SU-DHL-6 (cell line): Measurements from ENCODE around the gene CHRD.

Experiments used
- H2AFZ ChIP-seq: fragments of 200-600 bp; sonication (generic); 2 replicates; pipeline ENCODE4 v1.6.1; 2014; ENCODE audit warnings: low read depth, mild to moderate bottlenecking, moderate library complexity, mixed read lengths, antibody characterized with exemption, low read length; ENCODE audit not compliant: severe bottlenecking
- H3F3A ChIP-seq: fragments of 200-600 bp; shearing (Covaris generic); 2 replicates; pipeline ENCODE4 v1.6.0; 2016; ENCODE audit warnings: antibody characterized with exemption, mild to moderate bottlenecking; ENCODE audit not compliant: insufficient read depth
- H3K27ac ChIP-seq: fragments of 200-600 bp; sonication (generic); 2 replicates; pipeline ENCODE4 v1.5.1; 2016; ENCODE audit warnings: low read depth, mild to moderate bottlenecking, low read length, moderate library complexity, mixed read lengths
- H3K27me3 ChIP-seq: fragments of 200-600 bp; sonication (generic), shearing (Covaris generic); 2 replicates; pipeline ENCODE4 v1.6.0; 2014; ENCODE audit warnings: mild to moderate bottlenecking, low read length
- H3K36me3 ChIP-seq: fragments of 200-600 bp; sonication (generic); 2 replicates; pipeline ENCODE4 v1.6.1; 2014; ENCODE audit warnings: mild to moderate bottlenecking, low read length, mixed read lengths
- H3K4me2 ChIP-seq: fragments of 300-600, 200-600 bp; shearing (Covaris generic), sonication (generic); 2 replicates; pipeline ENCODE4 v1.6.0; 2014; ENCODE audit warnings: low read length, low read depth, mild to moderate bottlenecking; ENCODE audit not compliant: poor library complexity, severe bottlenecking
- H3K4me3 ChIP-seq: fragments of 200-600 bp; sonication (generic); 2 replicates; pipeline ENCODE4 v1.5.1; 2014; ENCODE audit warnings: antibody characterized with exemption, low read length, mild to moderate bottlenecking, mixed read lengths; ENCODE audit not compliant: insufficient read depth, poor library complexity, severe bottlenecking
- H3K79me2 ChIP-seq: fragments of 200-600 bp; sonication (generic); 2 replicates; pipeline ENCODE4 v1.6.1; 2014; ENCODE audit warnings: mild to moderate bottlenecking, low read length, moderate library complexity; ENCODE audit not compliant: insufficient read depth
- H3K9ac ChIP-seq: fragments of 200-600 bp; sonication (generic); 2 replicates; pipeline ENCODE4 v1.7.0; 2014; ENCODE audit warnings: mild to moderate bottlenecking, low read length
- H3K9me2 ChIP-seq: fragments of 200-600 bp; sonication (generic); replicated peaks from 2 replicates; pipeline ENCODE4 v1.6.1; 2014; ENCODE audit warnings: low read length; ENCODE audit not compliant: insufficient read depth
- H3K9me3 ChIP-seq: fragments of 200-600 bp; sonication (generic); 2 replicates; pipeline ENCODE4 v1.6.1; 2014; ENCODE audit warnings: low read length, mixed read lengths; ENCODE audit not compliant: insufficient read depth
- H4K20me1 ChIP-seq: fragments of 200-600 bp; sonication (generic); 2 replicates; pipeline ENCODE4 v1.6.1; 2014; ENCODE audit warnings: low read depth, mild to moderate bottlenecking, antibody characterized with exemption, low read length, moderate library complexity, mixed read lengths
- CTCF ChIP-seq: fragments of 200-600 bp; sonication (generic); IDR thresholded peaks from one replicate; pipeline ENCODE4 v1.5.1; 2017; ENCODE audit warnings: antibody characterized with exemption, mild to moderate bottlenecking, low read length, moderate library complexity; ENCODE audit not compliant: insufficient read depth, poor library complexity, severe bottlenecking
- EZH2phosphoT487 ChIP-seq: fragments of 200-600 bp; sonication (generic), shearing (Covaris generic); conservative IDR thresholded peaks from 2 replicates; pipeline ENCODE4 v1.6.1; 2018; ENCODE audit warnings: mild to moderate bottlenecking, antibody characterized with exemption, low read length, moderate library complexity, mixed read lengths

CHRD gene

GRCh38 chr3:184355261-184356040 lies 24.4 kb upstream of the CHRD start:
- no peaks in the 10 kb centered on the region for H3K9me3 ChIP-seq
- H4K20me1 ChIP-seq, result no peaks in the 10 kb centered on the region
- no peak overlapping the region for H3K27ac ChIP-seq
- H3K9me2 ChIP-seq, result no peaks in the 10 kb centered on the region
- no peak overlapping the region for H3K4me2 ChIP-seq
- no peaks in the 10 kb centered on the region for H3K27me3 ChIP-seq
- no peak overlapping the region for H2AFZ ChIP-seq
- no peak overlapping the region for H3K9ac ChIP-seq
- H3K36me3 ChIP-seq, result no peaks in the 10 kb centered on the region
- H3F3A ChIP-seq, result no peaks in the 10 kb centered on the region
- TF ChIP-seq EZH2phosphoT487, result no peak
- no peak for TF ChIP-seq CTCF
- no peak overlapping the region for H3K4me3 ChIP-seq
- no peaks in the 10 kb centered on the region for H3K79me2 ChIP-seq

DNA sequence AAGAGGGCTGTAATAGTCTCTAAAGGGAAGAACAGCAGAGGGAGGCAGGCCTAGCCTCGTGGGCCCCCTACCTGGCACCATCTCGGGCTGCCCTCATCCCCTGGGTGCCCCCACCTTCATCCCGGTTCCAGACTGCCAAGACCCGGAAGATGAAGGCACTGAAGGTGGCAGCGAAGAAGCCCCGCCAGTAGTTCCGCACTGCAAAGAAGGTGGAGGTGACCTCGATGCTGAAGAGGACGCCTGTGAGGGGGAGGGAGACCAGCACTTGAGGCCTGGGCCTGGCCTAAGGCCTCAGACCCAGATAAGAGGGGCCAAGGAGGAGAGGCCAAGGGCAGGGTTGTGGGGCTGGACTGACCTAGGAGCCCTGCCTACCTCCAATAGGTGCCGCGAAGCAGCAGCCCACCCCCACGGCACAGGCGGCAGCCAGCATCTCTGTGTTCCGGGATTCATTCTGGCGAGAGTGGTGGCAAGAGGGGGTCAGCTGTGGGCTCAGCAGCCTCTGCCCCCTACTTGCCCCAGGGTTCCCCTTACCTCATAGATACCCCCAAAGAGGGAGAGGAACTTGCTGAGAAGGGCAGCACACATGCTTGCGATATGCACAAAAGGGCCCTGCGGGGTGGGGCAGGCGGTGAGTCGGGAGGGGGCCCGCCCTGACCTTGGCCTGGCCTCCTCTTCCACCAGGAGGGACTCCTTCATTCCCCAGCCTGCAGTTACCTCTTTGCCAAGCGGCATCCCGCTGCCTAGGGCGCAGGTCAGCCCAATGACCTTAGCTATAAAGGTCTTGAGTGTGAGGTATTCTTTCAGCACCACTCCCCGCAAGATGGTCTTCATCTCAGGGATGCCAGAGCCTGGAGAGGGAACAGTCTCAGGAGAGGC lies 22.4 kb upstream of the CHRD start:
- no peaks in the 10 kb centered on the region; the same call in 1 of the 2 replicates for H3K79me2 ChIP-seq
- H3K4me3 ChIP-seq, result no peak overlapping the region
- H3K9me2 ChIP-seq, result no peaks in the 10 kb centered on the region
- no peak overlapping the region for H3K27ac ChIP-seq
- H3K9ac ChIP-seq, result no peak overlapping the region
- no peak overlapping the region for H2AFZ ChIP-seq
- H3K36me3 ChIP-seq, result no peaks in the 10 kb centered on the region
- no peaks in the 10 kb centered on the region for H4K20me1 ChIP-seq
- H3K9me3 ChIP-seq, result no peaks in the 10 kb centered on the region
- no peaks in the 10 kb centered on the region for H3K27me3 ChIP-seq
- H3K4me2 ChIP-seq, result no peak overlapping the region
- no peaks in the 10 kb centered on the region for H3F3A ChIP-seq
- TF ChIP-seq EZH2phosphoT487, result no peak
- no peak for TF ChIP-seq CTCF

- H3K9me2 ChIP-seq, result no peaks in the 10 kb centered on the region
- H3K4me2 ChIP-seq, result no peak overlapping the region
- no peaks in the 10 kb centered on the region for H3K27me3 ChIP-seq
- no peak overlapping the region for H3K4me3 ChIP-seq
- no peaks in the 10 kb centered on the region; the same call in 1 of the 2 replicates for H3K79me2 ChIP-seq
- no peaks in the 10 kb centered on the region for H3K9me3 ChIP-seq
- no peak overlapping the region for H2AFZ ChIP-seq
- no peaks in the 10 kb centered on the region for H4K20me1 ChIP-seq
- no peak overlapping the region for H3K27ac ChIP-seq
- H3K9ac ChIP-seq, result no peak overlapping the region
- no peaks in the 10 kb centered on the region for H3F3A ChIP-seq
- no peaks in the 10 kb centered on the region for H3K36me3 ChIP-seq
- TF ChIP-seq CTCF, result no peak
- TF ChIP-seq EZH2phosphoT487, result no peak
These were observed 21.6 kb upstream of the CHRD start for GRCh38 chr3:184358124-184358767.
